Astrocyte (in vitro differentiated cells and primary cell): ENCODE data around the gene TRIM56. TPM values are rescaled to one million over a fixed set of nuclear protein-coding genes. Genes with fewer than 3 reads are reported as not detected.
A peak's percentile ranks its signal among the peaks of the same experiment; 100 is the strongest.

Source experiments
- DNase-seq: peaks from one replicate; pipeline ENCODE4 v3.0.0-alpha.2; 2010; ENCODE audit warnings: low read depth
- FAIRE-seq: peaks from 2 replicates; lab custom pipeline; 2011; peaks lifted over from hg19 to GRCh38; lab: Jason Lieb, UNC
- H2AFZ ChIP-seq: 2 replicates; pipeline ENCODE4 v1.6.0; 2012; ENCODE audit warnings: low read depth, low read length, inconsistent platforms
- H3K27ac ChIP-seq: 2 replicates; pipeline ENCODE4 v1.5.1; 2011; ENCODE audit warnings: low read depth, low read length, inconsistent platforms
- H3K27me3 ChIP-seq: 2 replicates; pipeline ENCODE4 v1.6.0; 2011; ENCODE audit warnings: low read length, inconsistent platforms; ENCODE audit not compliant: insufficient read depth
- H3K36me3 ChIP-seq: 2 replicates; pipeline ENCODE4 v1.5.1; 2011; ENCODE audit warnings: low read length, inconsistent platforms; ENCODE audit not compliant: insufficient read depth
- H3K4me1 ChIP-seq: 2 replicates; pipeline ENCODE4 v1.5.1; 2011; ENCODE audit warnings: low read length, inconsistent platforms; ENCODE audit not compliant: insufficient read depth
- H3K4me2 ChIP-seq: 2 replicates; pipeline ENCODE4 v1.6.0; 2012; ENCODE audit warnings: low read length, inconsistent platforms
- H3K4me3 ChIP-seq: 2 replicates; pipeline ENCODE4 v1.5.1; 2011; ENCODE audit warnings: low read depth, mild to moderate bottlenecking, low read length, inconsistent platforms; ENCODE audit not compliant: insufficient read depth
- H3K79me2 ChIP-seq: 2 replicates; pipeline ENCODE4 v1.6.0; 2012; ENCODE audit warnings: mild to moderate bottlenecking, low read length, inconsistent platforms; ENCODE audit not compliant: insufficient read depth
- H3K9ac ChIP-seq: 2 replicates; pipeline ENCODE4 v1.6.0; 2012; ENCODE audit warnings: mild to moderate bottlenecking, low read length, inconsistent platforms
- H3K9me3 ChIP-seq: 2 replicates; pipeline ENCODE4 v1.5.1; 2012; ENCODE audit warnings: low read depth, mild to moderate bottlenecking, low read length, inconsistent platforms; ENCODE audit not compliant: insufficient read depth
- H4K20me1 ChIP-seq: 2 replicates; pipeline ENCODE4 v1.6.0; 2012; ENCODE audit warnings: low read length, inconsistent platforms; ENCODE audit not compliant: insufficient read depth
- H3K27ac Mint-ChIP-seq: one replicate; pipeline ENCODE4 v1.8.0; 2021; ENCODE audit warnings: mild to moderate bottlenecking, mixed read lengths; ENCODE audit not compliant: unreplicated experiment
- H3K27me3 Mint-ChIP-seq: one replicate; pipeline ENCODE4 v1.8.0; 2021; ENCODE audit warnings: low read depth, mixed read lengths; ENCODE audit not compliant: unreplicated experiment
- H3K36me3 Mint-ChIP-seq: one replicate; pipeline ENCODE4 v1.8.0; 2021; ENCODE audit warnings: low read depth, mixed read lengths; ENCODE audit not compliant: unreplicated experiment
- H3K4me1 Mint-ChIP-seq: one replicate; pipeline ENCODE4 v1.8.0; 2021; ENCODE audit warnings: low read depth, mixed read lengths; ENCODE audit not compliant: unreplicated experiment
- H3K4me3 Mint-ChIP-seq: one replicate; pipeline ENCODE4 v1.8.0; 2021; ENCODE audit warnings: mild to moderate bottlenecking, moderate library complexity, mixed read lengths; ENCODE audit not compliant: unreplicated experiment
- H3K9me3 Mint-ChIP-seq: one replicate; pipeline ENCODE4 v1.8.0; 2021; ENCODE audit warnings: mild to moderate bottlenecking, mixed read lengths; ENCODE audit not compliant: unreplicated experiment
- CTCF ChIP-seq: IDR thresholded peaks from 2 replicates; pipeline ENCODE4 v1.5.1; 2011; ENCODE audit warnings: low read depth, mild to moderate bottlenecking, inconsistent platforms, low read length, moderate library complexity; ENCODE audit not compliant: insufficient read depth
- EZH2 ChIP-seq: IDR thresholded peaks from 2 replicates; pipeline ENCODE4 v1.6.1; 2012; ENCODE audit warnings: mild to moderate bottlenecking, low read length, inconsistent platforms; ENCODE audit not compliant: insufficient read depth
- total RNA-seq: library from RNA; stranded (reverse); gene quantifications from 2 replicates; pipeline ENCODE4 v1.2.1, GENCODE V29; 2021

The TRIM56 gene
- total RNA-seq, 1 donor from 2014 or later, result 24.2 TPM

- H3K79me2 ChIP-seq, result no peaks in the 10 kb centered on the region
- Mint-ChIP-seq H3K27me3 (no peaks in the 10 kb centered on the region), H3K27ac (no peak overlapping the region), H3K4me3 (no peak overlapping the region), H3K4me1 (peaks cover 26% of the 10 kb centered on the region), H3K9me3 (peaks cover 4% of the 10 kb centered on the region), H3K36me3 (no peaks in the 10 kb centered on the region)
- H4K20me1 ChIP-seq, result no peaks in the 10 kb centered on the region
- no peaks in the 10 kb centered on the region for H3K36me3 ChIP-seq
- TF ChIP-seq CTCF, result no peak
- TF ChIP-seq EZH2, result no peak
- H2AFZ ChIP-seq, result no peak overlapping the region
- no peaks in the 10 kb centered on the region for H3K27me3 ChIP-seq
- H3K4me1 ChIP-seq, result peaks cover 46% of the 10 kb centered on the region
- peak overlapping the region; percentile 70 for H3K27ac ChIP-seq
- no peaks in the 10 kb centered on the region for H3K9me3 ChIP-seq
- peak overlapping the region; percentile 38 for H3K4me2 ChIP-seq
- DNase-seq (no peak), FAIRE-seq (no peak)
- no peak overlapping the region for H3K4me3 ChIP-seq
- peak overlapping the region; percentile 55 for H3K9ac ChIP-seq
Measured at GRCh38 chr7:101113836-101114235, 28.6 kb downstream of the TRIM56 start.

- H3K9ac ChIP-seq, result peak overlapping the region; percentile 55
- Mint-ChIP-seq H3K27me3 (no peaks in the 10 kb centered on the region), H3K4me1 (peaks cover 25% of the 10 kb centered on the region), H3K4me3 (no peak overlapping the region), H3K36me3 (no peaks in the 10 kb centered on the region), H3K27ac (peak overlapping the region; percentile 91), H3K9me3 (peaks cover 4% of the 10 kb centered on the region)
- no peak overlapping the region for H3K4me3 ChIP-seq
- DNase-seq (no peak), FAIRE-seq (no peak)
- no peak for TF ChIP-seq EZH2
- no peak for TF ChIP-seq CTCF
- no peaks in the 10 kb centered on the region for H3K27me3 ChIP-seq
- H3K79me2 ChIP-seq, result no peaks in the 10 kb centered on the region
- H3K4me1 ChIP-seq, result peaks cover 47% of the 10 kb centered on the region
- no peaks in the 10 kb centered on the region for H3K36me3 ChIP-seq
- peak overlapping the region; percentile 70 for H3K27ac ChIP-seq
- H2AFZ ChIP-seq, result peak overlapping the region; percentile 44
- no peaks in the 10 kb centered on the region for H3K9me3 ChIP-seq
- H4K20me1 ChIP-seq, result no peaks in the 10 kb centered on the region
- peak overlapping the region; percentile 38 for H3K4me2 ChIP-seq
Measured at GRCh38 chr7:101114492-101114891, 29.2 kb downstream of the TRIM56 start.

- H4K20me1 ChIP-seq, result no peaks in the 10 kb centered on the region
- no peaks in the 10 kb centered on the region for H3K9me3 ChIP-seq
- H3K4me2 ChIP-seq, result no peak overlapping the region
- H3K9me3 Mint-ChIP-seq, result peaks cover 4% of the 10 kb centered on the region
- no peaks in the 10 kb centered on the region for H3K27me3 Mint-ChIP-seq
- no peak for TF ChIP-seq CTCF
- no peak for TF ChIP-seq EZH2
- no peak overlapping the region for H2AFZ ChIP-seq
- H3K4me1 ChIP-seq, result peaks cover 54% of the 10 kb centered on the region
- no peak overlapping the region for H3K4me3 ChIP-seq
- H3K36me3 Mint-ChIP-seq, result no peaks in the 10 kb centered on the region
- H3K9ac ChIP-seq, result no peak overlapping the region
- no peak overlapping the region for H3K4me3 Mint-ChIP-seq
- DNase-seq, result no peak
- no peaks in the 10 kb centered on the region for H3K36me3 ChIP-seq
- H3K4me1 Mint-ChIP-seq, result peaks cover 32% of the 10 kb centered on the region
- H3K27ac ChIP-seq, result peak overlapping the region; percentile 70
- no peaks in the 10 kb centered on the region for H3K79me2 ChIP-seq
- peak overlapping the region; percentile 34 for H3K27ac Mint-ChIP-seq
- H3K27me3 ChIP-seq, result no peaks in the 10 kb centered on the region
- no peak for FAIRE-seq
Measured at GRCh38 chr7:101115215-101115614, 29.9 kb downstream of the TRIM56 start.
